Vagina (tissue), 2 donors: ENCODE measurements around the gene ANKZF1.

Experiments
- CTCF ChIP-seq, 3 experiments: fragments of 450-650 bp in 2 of 3; fragments of 200-600 bp in 1 of 3; sonication (generic) in 1 of 3; IDR thresholded peaks; one replicate each; pipeline ENCODE4 v1.5.1; 2017 to 2019; ENCODE audit warnings: antibody characterized with exemption in 3 of 3, mild to moderate bottlenecking in 2 of 3, moderate library complexity in 2 of 3
- POLR2A ChIP-seq, 2 donors: fragments of 450-650 bp; IDR thresholded peaks; one replicate each; pipeline ENCODE4 v1.6.1; 2017; ENCODE audit warnings: antibody characterized with exemption in 2 of 2, mild to moderate bottlenecking in 2 of 2, moderate library complexity in 2 of 2
- POLR2AphosphoS5 ChIP-seq, 2 donors: sonication (generic); formaldehyde crosslinking; IDR thresholded peaks; one replicate each; pipeline ENCODE4 v1.9.0; 2017; ENCODE audit warnings: antibody characterized with exemption in 2 of 2, mild to moderate bottlenecking in 2 of 2, low read depth in 1 of 2; ENCODE audit not compliant: insufficient read depth in 1 of 2

DNA sequence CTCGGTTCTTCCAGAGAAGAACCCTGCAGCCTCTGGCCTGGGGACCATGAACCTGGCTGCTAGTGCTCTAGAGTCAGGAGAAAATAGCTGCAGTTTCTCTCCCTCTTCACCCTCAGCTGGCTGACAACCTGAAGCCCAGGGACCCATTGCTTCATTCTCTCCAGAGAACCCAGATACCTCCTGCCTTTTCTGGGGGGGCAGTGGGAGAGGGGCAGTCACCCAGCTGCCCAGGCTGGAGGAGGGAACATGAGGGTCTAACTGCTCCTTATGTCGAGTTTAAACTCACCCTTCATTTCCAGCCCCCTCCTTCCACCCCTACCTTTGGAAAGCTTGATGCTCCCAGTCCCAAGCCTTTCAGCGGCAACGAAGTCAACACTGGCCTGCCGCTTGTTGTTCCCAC lies 30.6 kb upstream of the ANKZF1 start:
- no peak for TF ChIP-seq CTCF (IDR thresholded peaks at IDR 0.05)
- TF ChIP-seq POLR2A (IDR thresholded peaks at IDR 0.05), result no peak
- TF ChIP-seq POLR2AphosphoS5 (IDR thresholded peaks at IDR 0.05; ENCODE audit: insufficient read depth in 1 of 2, low read depth in 1 of 2), result no peak
